Testis (tissue), 3 donors: ENCODE measurements around the gene TPCN1. TPM values are rescaled to one million over a fixed set of nuclear protein-coding genes. Genes with fewer than 3 reads are reported as not detected.

Source experiments
- DNase-seq: peaks from one replicate; pipeline ENCODE4 v3.0.0-alpha.2; 2019
- H3K27ac ChIP-seq, 2 donors: fragments of 200-600 bp; sonication (generic); one replicate each; pipeline ENCODE4 v1.5.1; 2019
- H3K27me3 ChIP-seq: fragments of 200-600 bp; sonication (generic); one replicate; pipeline ENCODE4 v1.5.1; 2019
- H3K36me3 ChIP-seq: fragments of 200-600 bp; sonication (generic); one replicate; pipeline ENCODE4 v1.5.1; 2017; ENCODE audit warnings: low read depth; ENCODE audit errors: missing control alignments
- H3K4me1 ChIP-seq: fragments of 200-600 bp; sonication (generic); one replicate; pipeline ENCODE4 v1.5.1; 2019
- H3K4me3 ChIP-seq, 2 donors: fragments of 200-600 bp; sonication (generic); one replicate each; pipeline ENCODE4 v1.5.1; 2017 to 2019
- H3K9me3 ChIP-seq: fragments of 200-600 bp; sonication (generic); one replicate; pipeline ENCODE4 v1.5.1; 2017
- POLR2A ChIP-seq: fragments of 450-650 bp; IDR thresholded peaks from one replicate; pipeline ENCODE4 v1.6.1; 2017; ENCODE audit warnings: antibody characterized with exemption, mild to moderate bottlenecking, moderate library complexity
- WGBS, 2 donors: methylation state at CpG; one replicate each; pipeline ENCODE4 v1.1.5; 2018; 5-methylcytosine and 5-hydroxymethylcytosine counted together
- intact Hi-C: fragments of 100-400 bp; cut with DNase I; formaldehyde crosslinking; loops from one replicate; pipeline ENCODE4 v1.15.1; 2023; ENCODE audit warnings: low total_unique reads
- polyA plus RNA-seq: library from polyadenylated mRNA; stranded (reverse); fragments of 350-450 nt; fragmentation: Illumina TruSeq; extraction: RNeasy Lipid Tissue Mini Kit (QIAGEN cat#74804); gene quantifications from one replicate; pipeline ENCODE4 v1.2.3, GENCODE V29; 2014; ENCODE audit warnings: low read depth, low replicate concordance; ENCODE audit not compliant: insufficient read depth
- total RNA-seq, 2 donors: library from RNA; depleted of rRNA; stranded (reverse); fragments of >200 nt; gene quantifications; one replicate each; pipeline ENCODE4 v1.2.3, GENCODE V29; 2016
- TF ChIP-seq, protein P1 (sequence below), 3 experiments: fragments of 450-650 bp in 2 of 3; fragments of 200-600 bp in 1 of 3; sonication (generic) in 1 of 3; IDR thresholded peaks; one replicate each; pipeline ENCODE4 v1.5.1; 2016 to 2019; ENCODE audit warnings: antibody characterized with exemption in 3 of 3, mild to moderate bottlenecking in 2 of 3, moderate library complexity in 1 of 3

TPCN1 gene
- total and polyA plus RNA-seq, 3 donors from 2014 or later = 33.4 to 73.0 (median 48.7) TPM

DNA sequence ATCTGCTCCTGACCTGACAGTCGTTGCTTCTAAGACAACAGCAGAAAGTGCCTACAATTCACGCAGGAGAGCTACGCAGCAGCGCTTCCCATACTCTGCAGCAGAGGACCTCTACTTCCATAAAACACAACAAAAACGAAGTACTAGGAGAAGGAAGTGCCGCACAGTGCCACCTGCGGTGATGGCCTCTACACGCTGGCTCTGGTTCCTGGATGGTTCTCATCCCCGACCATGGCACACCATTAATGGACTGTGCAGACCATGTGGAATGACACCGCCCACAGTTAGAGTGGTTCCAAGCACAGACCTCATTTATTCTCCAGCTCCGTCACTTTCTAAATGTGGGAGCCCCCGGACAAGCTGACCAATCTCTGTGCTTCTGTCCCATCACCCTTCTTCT is 28.3 kb downstream of the TPCN1 start:
- TF ChIP-seq, protein P1, sequence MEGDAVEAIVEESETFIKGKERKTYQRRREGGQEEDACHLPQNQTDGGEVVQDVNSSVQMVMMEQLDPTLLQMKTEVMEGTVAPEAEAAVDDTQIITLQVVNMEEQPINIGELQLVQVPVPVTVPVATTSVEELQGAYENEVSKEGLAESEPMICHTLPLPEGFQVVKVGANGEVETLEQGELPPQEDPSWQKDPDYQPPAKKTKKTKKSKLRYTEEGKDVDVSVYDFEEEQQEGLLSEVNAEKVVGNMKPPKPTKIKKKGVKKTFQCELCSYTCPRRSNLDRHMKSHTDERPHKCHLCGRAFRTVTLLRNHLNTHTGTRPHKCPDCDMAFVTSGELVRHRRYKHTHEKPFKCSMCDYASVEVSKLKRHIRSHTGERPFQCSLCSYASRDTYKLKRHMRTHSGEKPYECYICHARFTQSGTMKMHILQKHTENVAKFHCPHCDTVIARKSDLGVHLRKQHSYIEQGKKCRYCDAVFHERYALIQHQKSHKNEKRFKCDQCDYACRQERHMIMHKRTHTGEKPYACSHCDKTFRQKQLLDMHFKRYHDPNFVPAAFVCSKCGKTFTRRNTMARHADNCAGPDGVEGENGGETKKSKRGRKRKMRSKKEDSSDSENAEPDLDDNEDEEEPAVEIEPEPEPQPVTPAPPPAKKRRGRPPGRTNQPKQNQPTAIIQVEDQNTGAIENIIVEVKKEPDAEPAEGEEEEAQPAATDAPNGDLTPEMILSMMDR (IDR thresholded peaks at IDR 0.05) = no peak
- no peak for TF ChIP-seq POLR2A
- intact Hi-C loops = no loop called here
- no peaks in the 10 kb centered on the region for H3K27me3 ChIP-seq
- H3K36me3 ChIP-seq = no peaks in the 10 kb centered on the region
- 90 to 93% methylated on average over 12 of the region's 12 CpGs for WGBS, 2 donors
- H3K27ac ChIP-seq = no peak overlapping the region
- no peak for DNase-seq
- peaks cover 26% of the 10 kb centered on the region for H3K4me1 ChIP-seq
- H3K9me3 ChIP-seq = no peaks in the 10 kb centered on the region
- no peak overlapping the region for H3K4me3 ChIP-seq

DNA sequence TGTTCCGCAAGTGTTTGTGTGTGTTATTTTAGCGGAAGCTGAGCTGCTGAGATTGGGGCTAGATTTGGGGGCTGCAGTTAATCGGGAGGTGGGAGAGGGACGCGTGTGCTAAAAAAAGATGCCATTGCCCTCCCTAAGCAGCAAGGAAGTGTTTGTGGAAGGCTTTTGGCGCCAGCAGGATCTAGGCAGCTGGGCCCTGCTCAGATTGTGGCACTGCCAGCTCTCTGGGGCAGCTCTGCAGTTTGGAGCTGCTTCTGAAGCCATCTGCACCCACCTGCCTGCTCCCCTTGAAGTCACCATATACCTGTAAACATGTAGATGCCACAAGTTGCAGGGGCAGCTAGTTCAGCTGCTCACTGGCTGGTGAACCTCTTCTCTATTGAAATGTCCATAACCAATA is 28.8 kb downstream of the TPCN1 start:
- H3K27ac ChIP-seq = no peak overlapping the region
- peaks cover 22% of the 10 kb centered on the region for H3K4me1 ChIP-seq
- no peaks in the 10 kb centered on the region for H3K27me3 ChIP-seq
- no peak overlapping the region for H3K4me3 ChIP-seq
- intact Hi-C loops = no loop called here
- TF ChIP-seq, protein P1 (IDR thresholded peaks at IDR 0.05) = no peak
- TF ChIP-seq POLR2A = no peak
- WGBS, 2 donors = 90 to 100% methylated on average over 2 to 6 of the region's 6 CpGs
- DNase-seq = no peak
- no peaks in the 10 kb centered on the region for H3K36me3 ChIP-seq
- H3K9me3 ChIP-seq = no peaks in the 10 kb centered on the region

DNA sequence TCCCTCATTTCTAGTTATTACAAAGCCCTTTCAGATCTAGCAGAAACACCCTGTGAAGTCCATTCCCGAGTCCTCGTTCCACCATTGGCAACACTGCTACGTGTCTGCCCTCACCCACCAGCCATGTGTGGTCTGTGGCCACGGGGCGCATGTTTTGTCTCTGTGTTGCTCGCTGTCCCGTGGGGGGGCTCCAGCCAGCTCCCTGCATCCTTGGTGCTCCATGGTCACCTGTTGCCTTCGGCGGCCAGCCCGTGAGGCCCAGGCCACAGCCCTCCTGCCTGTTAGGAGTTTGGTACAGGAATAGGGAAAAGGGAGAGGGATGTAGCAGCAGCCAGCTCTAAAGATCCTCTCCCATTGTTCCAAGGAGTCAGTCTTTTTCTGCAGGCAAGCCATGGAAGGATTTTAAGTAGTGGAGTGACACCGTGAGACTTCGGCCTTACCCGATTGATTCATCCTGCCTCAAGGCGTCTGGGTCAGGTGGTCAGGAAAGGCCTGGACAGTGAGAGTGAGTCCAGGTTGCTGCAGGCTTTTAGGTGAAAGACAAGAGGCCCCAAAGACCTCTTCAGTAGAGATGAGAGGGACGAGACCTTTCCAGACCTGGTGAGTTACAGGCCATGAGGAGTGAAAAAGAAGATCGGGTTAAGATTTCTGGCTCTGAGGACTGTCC is 30.3 kb downstream of the TPCN1 start:
- H3K27ac ChIP-seq = no peak overlapping the region
- intact Hi-C loops = no loop called here
- H3K9me3 ChIP-seq = no peaks in the 10 kb centered on the region
- TF ChIP-seq, protein P1 (IDR thresholded peaks at IDR 0.05) = no peak
- no peak for TF ChIP-seq POLR2A
- no peaks in the 10 kb centered on the region for H3K36me3 ChIP-seq
- no peak for DNase-seq
- H3K4me3 ChIP-seq = no peak overlapping the region
- H3K4me1 ChIP-seq = peaks cover 9% of the 10 kb centered on the region
- no peaks in the 10 kb centered on the region for H3K27me3 ChIP-seq
- WGBS, 2 donors = 97 to 98% methylated on average over 15 to 16 of the region's 16 CpGs

DNA sequence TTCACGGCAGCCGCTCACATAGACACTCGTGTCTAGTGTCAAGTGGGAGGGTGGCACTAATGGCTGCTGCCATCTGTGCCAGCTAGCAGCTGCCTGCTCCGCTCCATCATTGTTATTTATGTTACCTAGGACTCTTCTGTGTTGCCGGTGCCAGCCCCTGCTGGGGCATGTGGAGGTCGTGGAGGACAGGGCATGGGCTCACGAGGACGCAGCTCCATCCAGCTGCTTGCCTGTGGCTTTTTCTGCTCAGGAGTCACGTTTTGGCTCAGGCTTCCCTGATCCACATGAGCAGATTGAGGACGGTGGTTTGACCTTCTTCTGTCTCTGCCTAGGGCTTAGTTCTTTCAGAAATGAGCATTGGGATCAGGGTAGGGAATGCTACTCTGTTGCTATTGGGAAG is 31.2 kb downstream of the TPCN1 start:
- DNase-seq = no peak
- Histone ChIP-seq H3K27ac (no peak overlapping the region), H3K4me1 (no peaks in the 10 kb centered on the region), H3K27me3 (no peaks in the 10 kb centered on the region), H3K4me3 (no peak overlapping the region), H3K9me3 (no peaks in the 10 kb centered on the region), H3K36me3 (no peaks in the 10 kb centered on the region)
- intact Hi-C loops = no loop called here
- no peak for TF ChIP-seq POLR2A
- TF ChIP-seq, protein P1 (IDR thresholded peaks at IDR 0.05) = no peak
- 64 to 72% methylated on average over 4 to 10 of the region's 10 CpGs for WGBS, 2 donors
